ENCODE measurements around the gene CITED2. TPM values are rescaled to one million over a fixed set of nuclear protein-coding genes. Genes with fewer than 3 reads are reported as not detected.

Gene CITED2
- total RNA-seq, 3 donors from 2014 or later, result 73.9 to 103 (median 88.1) TPM

GRCh38 chr6:139380611-139381010, 6.2 kb upstream of the CITED2 start:
- Histone ChIP-seq H3K36me3 (ENCODE audit: low read depth) (no peaks in the 10 kb centered on the region), H3K4me3 (no peak overlapping the region), H3K4me1 (ENCODE audit: low read depth) (no peaks in the 10 kb centered on the region), H3K9me3 (no peaks in the 10 kb centered on the region)
- DNase-seq (no peak), ATAC-seq (no peak)
- no peak for TF ChIP-seq CTCF (IDR thresholded peaks at IDR 0.05)
- intact Hi-C loops (cut with DNase I, micrococcal nuclease), result no loop called here

GRCh38 chr6:139380168-139380567, 5.7 kb upstream of the CITED2 start:
- DNase-seq (no peak), ATAC-seq (no peak)
- Histone ChIP-seq H3K9me3 (no peaks in the 10 kb centered on the region), H3K4me3 (no peak overlapping the region), H3K36me3 (ENCODE audit: low read depth) (no peaks in the 10 kb centered on the region), H3K4me1 (ENCODE audit: low read depth) (no peaks in the 10 kb centered on the region)
- TF ChIP-seq CTCF (IDR thresholded peaks at IDR 0.05), result no peak
- intact Hi-C loops (cut with DNase I, micrococcal nuclease), result no loop called here

- Histone ChIP-seq H3K36me3 (ENCODE audit: low read depth) (no peaks in the 10 kb centered on the region), H3K9me3 (no peaks in the 10 kb centered on the region), H3K4me3 (no peak overlapping the region), H3K4me1 (ENCODE audit: low read depth) (no peaks in the 10 kb centered on the region)
- DNase-seq (no peak), ATAC-seq (no peak)
- TF ChIP-seq CTCF (IDR thresholded peaks at IDR 0.05), result no peak
- intact Hi-C loops (cut with DNase I, micrococcal nuclease), result loop anchor here (5.0 to 10.0 kb wide), 5 partner anchors 156 to 606 kb away; no protein-coding TSS in a partner anchor
Measured at GRCh38 chr6:139378882-139379341, 4.5 kb upstream of the CITED2 start.

GRCh38 chr6:139378226-139378625, 3.8 kb upstream of the CITED2 start:
- no peak overlapping the region for H3K4me3 ChIP-seq
- intact Hi-C loops (cut with DNase I, micrococcal nuclease), result loop anchor here (5.0 to 10.0 kb wide), 5 partner anchors 157 to 607 kb away; no protein-coding TSS in a partner anchor
- no peaks in the 10 kb centered on the region for H3K9me3 ChIP-seq
- no peak for DNase-seq
- H3K4me1 ChIP-seq (ENCODE audit: low read depth), result no peaks in the 10 kb centered on the region
- ATAC-seq, result no peak
- no peaks in the 10 kb centered on the region for H3K36me3 ChIP-seq (ENCODE audit: low read depth)
- TF ChIP-seq CTCF (IDR thresholded peaks at IDR 0.05), result no peak

GRCh38 chr6:139376604-139377218, 2.3 kb upstream of the CITED2 start:
- Histone ChIP-seq H3K4me1 (ENCODE audit: low read depth) (peaks cover 4% of the 10 kb centered on the region), H3K36me3 (ENCODE audit: low read depth) (no peaks in the 10 kb centered on the region), H3K9me3 (no peaks in the 10 kb centered on the region), H3K4me3 (no peak overlapping the region)
- intact Hi-C loops (cut with DNase I, micrococcal nuclease), result loop anchor here (5.0 to 10.0 kb wide), 5 partner anchors 158 to 608 kb away; no protein-coding TSS in a partner anchor
- DNase-seq (peak in 1 of 3 donors; percentile 79), ATAC-seq (no peak)
- TF ChIP-seq CTCF (IDR thresholded peaks at IDR 0.05), result no peak

Measured in mucosa of descending colon (tissue), 3 donors.